HG03432 (cell line): ENCODE results near the gene RPTOR.
"Not testable (repeated sequence)": the region's sequence is repeated elsewhere in the genome, so short reads cannot be mapped to it uniquely, and the experiment has no call there.

Source experiments
- ATAC-seq: cut with Tn5 transposase; IDR thresholded peaks from one replicate; pipeline ENCODE4 v1.9.1; 2021; ENCODE audit warnings: mild to moderate bottlenecking, moderate library complexity; ENCODE audit not compliant: unreplicated experiment

Gene RPTOR

DNA sequence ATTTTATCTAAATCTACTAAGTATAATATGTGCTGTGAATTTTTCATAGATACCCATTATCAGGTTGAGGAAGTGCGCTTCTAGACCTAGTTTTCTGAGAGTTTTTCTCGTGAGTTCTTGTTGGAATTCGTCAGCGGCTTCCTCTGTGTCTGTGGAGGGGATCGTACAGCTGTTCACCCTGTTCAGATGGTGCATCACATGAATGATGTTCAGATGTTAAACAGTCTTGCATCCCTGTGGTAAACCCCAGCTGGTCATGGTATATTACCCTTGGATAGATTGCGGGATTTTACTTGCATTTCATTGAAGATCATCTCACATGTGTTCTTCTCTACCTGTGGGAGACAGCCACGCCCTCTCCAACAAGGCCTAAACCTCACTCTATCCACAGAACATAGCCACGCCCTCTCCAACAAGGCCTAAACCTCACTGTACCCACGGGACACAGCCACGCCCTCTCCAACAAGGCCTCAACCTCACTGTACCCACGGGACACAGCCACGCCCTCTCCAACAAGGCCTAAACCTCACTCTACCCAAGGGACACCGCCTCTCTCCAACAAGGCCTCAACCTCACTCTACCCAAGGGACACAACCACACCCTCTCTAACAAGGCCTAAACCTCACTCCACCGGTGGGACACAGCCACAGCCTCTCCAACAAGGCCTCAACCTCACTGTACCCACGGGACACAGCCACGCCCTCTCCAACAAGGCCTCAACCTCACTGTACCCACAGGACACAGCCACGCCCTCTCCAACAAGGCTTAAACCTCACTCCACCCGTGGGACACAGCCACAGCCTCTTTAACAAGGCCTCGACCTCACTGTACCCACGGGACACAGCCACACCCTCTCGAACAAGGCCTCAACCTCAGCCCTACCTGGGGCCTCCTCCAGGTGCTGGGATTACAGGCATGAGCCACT is 266.8 kb downstream of the RPTOR start:
- no peak for ATAC-seq

DNA sequence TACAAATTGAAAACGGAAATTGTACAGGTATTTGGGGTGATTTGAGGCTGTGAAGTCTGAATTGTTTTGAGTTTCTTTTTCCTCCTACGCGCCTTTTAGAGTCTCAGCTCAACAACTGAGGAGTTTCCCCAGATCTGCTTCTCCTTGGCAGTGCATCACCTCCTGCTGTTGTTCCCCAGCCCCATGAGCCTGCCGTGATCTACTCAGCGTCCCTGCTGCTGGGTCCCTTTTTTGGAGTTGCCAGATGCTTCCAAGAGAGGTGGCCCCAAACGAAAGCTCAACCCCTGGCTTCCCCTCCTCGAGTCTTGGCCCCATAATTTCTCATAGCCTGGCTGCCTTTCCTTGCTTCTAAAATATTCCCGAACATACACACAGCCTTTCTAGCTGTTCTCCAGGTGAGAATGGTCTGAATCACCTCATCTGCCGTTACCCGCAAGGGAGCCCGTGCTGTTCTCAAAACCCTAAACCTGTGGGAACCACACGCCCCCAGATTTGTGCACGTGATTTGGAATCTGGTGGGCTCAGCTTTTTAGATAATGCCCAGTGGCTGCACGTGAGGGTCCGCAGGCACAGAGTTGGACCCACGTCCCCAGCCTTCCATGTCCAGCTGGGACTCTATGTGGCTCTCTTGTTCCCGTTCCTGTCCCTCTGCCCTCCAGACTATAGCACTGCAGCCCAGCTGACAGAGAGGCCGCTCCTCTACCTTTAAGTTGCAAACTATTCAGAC is 267.9 kb downstream of the RPTOR start:
- no peak for ATAC-seq

DNA sequence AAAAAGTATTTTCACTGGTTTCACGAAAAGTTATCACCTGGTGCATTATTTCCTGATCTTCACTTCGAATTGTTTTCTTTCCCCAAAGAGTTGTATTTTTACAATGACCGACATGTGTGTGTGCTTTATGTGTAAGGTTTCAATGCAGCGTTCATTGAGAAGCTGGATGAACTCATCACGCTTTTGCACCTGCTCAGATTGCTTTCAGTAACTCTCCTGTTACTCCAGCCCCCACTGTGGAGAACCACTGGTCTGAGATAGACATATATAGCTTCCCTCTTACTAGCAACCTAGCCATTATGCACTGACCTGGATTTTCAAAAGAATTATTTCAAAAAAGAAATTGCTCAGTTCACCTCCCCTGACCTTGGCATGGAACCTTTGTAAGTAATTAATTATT is 268.7 kb downstream of the RPTOR start:
- no peak for ATAC-seq

DNA sequence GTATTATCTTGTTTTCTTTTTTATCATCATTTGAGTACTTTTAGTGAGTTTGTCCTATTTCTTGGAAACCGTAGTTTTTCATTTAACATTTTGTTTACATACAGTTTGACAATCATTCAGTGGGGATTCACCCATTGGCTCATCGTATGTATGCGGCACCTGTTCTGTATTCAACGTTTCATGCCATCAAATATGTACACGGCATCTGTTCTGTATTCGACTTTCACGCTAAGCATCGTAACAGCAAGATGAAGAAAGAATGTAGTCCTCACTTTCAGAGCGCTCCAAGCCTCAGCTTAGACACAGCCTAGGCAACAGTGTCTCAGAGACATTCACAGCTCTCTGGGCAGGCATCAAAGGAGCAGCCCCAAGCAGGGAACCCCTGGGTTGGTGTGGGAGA is 269.9 kb downstream of the RPTOR start:
- no peak for ATAC-seq

DNA sequence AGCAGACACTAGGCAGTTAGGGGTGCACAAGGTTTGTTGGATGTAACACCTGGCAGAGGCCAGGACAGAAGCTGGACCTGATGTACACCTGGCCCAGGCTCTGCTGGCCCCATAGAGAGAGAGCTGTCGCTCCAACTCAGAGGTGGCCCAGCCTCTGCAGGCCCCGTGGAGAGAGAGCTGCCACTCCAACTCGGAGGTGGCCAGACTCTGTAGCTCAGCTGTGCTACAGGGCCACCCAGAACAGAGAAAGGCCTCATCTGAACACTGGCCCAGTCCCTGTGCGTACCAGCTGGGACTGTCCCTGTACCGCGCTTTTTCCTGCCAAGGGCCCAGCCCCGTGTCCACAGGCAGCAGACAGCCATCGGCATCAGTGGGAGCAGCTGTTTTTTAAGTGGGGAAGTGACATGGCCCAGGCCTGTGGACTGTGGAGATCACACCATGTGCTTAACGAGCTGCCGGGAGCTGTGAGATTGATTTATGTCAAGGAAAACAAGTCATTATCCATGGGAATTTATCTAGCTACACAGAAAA is 270.6 kb downstream of the RPTOR start:
- ATAC-seq = no peak

DNA sequence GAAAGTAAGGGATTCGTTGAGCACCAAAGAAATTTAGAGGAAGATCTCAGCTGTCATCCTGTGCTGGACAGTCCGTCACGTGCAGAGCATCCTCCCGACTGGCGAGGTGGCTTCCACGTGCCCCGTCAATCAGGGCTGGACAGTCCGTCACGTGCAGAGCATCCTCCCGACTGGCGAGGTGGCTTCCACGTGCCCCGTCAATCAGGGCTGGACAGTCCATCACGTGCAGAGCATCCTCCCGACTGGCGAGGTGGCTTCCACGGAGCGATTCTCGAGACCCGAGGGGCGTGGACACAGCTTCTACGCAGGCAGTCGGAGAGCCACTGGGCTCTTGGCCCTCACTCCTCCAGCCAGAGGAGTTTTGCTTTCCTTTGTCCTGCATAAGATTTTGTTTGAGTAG is 271.1 kb downstream of the RPTOR start:
- ATAC-seq = not testable (repeated sequence)

DNA sequence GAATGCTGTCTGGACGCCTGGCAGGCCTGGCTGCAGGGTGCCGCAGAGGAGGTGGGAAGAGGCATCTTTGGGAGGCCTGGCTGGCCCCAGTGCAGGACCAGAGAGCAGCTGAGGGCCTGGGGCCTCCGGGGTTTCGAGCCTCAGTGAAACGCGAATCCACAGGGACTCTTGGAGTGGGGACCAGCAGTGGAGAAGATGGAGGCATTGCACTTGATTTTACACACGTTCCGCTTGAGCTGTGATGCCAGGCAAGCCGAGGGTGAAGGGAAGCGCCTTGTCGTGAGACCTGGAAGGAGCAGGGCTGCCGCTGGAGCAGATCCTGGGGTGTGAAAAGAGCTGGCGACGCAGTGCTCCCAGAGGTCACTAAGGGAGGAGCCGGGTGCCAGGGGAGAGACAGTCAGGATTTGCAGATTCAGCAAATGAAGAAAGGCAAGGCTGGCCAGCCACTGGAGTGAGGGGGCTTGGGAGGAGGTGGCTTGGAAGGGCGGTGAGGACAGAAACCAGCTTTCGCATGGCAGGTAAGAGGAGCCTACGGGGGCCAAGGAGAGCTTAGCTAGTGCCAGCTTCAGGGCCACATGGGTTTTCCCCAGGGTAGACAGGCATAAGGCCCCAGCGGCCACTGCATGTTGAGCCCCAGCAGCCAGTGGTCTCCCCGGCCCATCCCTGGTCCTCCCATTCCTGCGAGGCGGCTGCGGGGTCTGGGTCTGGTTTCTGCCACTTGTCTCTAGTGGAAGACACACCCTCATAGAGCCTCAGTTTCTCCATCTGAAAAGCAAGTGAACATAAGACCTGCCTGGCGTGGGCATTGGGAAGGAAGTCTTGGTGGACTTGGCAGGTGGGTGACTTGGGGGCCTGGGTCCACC is 271.8 kb downstream of the RPTOR start:
- no peak for ATAC-seq

DNA sequence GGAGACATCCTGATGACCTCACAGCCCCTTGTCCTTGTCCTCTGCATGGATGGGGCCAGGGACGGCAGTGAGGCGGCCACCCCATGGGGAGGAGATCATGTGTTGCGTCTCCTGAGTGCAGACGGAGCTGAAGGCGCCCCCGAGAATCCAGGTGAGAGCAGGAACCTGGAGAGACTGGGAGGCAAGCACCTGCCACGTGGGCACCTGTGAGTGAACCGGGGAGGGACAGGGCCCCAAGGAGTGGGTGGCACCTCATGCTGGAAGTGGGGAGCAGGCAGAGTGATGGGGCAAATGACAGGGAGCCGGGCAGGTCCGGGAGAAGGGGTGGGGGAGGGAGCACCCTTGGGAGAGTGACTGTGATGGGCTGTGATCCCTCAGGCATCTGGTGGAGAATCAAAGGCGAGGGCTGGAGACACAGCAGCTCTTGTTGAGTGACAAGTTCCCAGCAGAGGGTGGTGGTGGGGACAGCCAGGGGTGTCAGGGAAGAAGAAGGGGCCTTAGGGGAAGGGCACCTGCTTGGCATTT is 272.7 kb downstream of the RPTOR start:
- no peak for ATAC-seq

DNA sequence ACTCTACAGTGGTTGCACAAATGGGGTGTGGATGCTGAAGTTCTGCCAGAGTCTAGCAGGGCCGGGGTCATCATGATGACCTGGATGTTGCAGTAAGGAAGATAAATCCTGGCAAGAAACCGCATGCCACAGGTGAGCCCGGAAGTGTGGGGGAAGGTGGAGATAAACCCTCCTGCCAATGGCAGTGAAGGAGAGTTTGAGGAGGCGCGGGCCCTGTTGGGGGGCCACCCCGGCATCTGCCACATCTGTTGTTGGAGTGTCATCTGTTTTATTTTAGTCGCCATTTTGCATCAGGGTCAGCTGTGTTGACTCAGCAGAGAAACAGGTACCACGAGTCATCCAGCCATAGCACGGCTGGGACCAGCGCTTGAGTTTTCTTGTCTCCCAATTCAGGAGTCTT is 273.2 kb downstream of the RPTOR start:
- ATAC-seq = no peak

DNA sequence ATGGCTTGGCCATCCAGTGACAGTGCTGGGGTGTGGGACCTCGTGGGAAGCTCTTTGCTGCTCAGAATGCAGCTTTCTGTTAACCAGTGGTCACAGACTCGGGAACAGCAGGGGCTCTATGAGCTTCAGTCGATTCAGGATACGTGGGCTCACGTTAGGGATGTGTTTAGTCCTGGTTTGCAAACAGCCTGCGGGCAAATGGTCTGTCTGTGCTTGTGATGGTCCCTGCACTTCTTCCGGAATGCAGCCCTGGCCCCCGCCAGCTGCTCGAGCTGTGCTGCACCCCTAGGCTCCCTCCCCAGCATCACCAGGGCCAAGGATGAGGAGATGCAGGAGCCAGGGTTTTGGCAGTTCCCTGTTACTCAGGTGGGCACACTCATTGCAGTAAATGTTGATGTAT is 274.2 kb downstream of the RPTOR start:
- ATAC-seq = no peak

DNA sequence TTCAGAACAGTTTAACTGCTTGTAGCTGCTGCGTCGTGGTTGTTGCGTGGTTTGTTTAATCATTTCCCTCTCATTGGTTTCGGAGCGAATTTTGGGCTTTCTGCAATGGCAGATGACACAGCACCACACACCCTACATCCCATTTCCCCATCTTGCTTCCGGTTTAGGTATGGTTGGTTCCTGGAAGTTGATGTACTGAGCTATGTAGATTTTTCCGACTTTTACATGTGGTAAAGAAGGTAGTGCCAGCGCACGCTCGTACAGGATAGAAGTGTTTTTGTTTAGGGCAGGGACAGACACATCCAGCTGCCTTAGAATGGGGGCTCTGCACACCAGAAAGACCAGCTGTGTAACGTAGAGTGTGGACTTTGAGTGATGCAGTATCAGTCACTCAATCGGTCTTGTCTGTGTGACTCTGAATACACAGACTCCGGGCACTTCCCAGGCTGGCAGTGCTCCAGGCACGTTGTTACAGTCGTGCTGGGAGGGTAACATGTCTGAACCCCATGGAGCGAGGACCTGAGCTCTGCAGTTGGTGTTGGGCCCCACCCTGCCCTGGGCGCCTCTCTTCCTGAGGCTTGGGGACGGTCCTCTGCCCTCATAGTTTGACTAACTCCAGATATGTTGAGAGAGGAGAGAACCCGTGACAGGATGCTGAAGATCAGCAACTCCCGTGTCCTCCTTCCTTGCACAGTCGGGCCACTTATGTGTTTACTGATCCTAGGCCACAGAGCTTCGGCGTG is 275.0 kb downstream of the RPTOR start:
- ATAC-seq = no peak

DNA sequence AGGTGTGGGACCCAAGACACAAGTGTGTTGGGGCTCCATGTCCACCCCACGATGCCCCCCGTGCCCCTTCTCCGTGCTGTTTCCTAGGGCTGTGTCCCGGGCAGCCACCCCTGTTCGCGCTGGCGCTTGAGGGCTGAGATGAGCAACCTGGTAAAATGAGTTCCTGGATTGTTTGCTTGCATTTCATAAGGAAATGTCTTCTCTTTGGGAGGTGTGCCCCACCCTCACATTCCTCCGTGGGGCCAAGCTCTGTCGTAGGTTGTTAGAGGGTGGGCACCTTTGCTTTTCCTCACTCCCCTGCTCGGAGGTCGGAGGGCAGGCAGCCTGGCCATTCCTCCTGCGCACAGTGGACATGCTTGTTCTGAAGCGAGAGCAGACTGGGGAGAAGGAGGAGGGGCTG is 275.7 kb downstream of the RPTOR start:
- ATAC-seq = no peak

DNA sequence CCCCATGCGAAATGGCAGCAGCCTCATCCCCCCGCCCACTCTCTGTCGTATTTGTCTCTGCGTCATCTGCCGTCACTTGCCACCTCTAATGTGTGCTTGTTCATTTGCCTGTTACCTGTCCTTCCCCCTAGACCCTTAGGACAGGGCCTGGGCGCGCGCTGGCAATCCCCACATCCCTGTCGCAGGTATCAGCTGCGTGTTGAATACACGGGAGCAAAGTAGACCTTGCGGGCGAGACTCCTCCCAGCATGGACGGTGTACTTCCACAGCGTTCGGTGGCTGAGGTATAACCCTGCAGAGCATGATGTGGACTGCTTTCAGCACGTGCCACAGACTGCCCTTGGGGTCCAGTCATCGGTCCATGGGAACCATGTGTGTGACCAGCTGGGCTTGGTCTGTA is 276.9 kb downstream of the RPTOR start:
- ATAC-seq = no peak

DNA sequence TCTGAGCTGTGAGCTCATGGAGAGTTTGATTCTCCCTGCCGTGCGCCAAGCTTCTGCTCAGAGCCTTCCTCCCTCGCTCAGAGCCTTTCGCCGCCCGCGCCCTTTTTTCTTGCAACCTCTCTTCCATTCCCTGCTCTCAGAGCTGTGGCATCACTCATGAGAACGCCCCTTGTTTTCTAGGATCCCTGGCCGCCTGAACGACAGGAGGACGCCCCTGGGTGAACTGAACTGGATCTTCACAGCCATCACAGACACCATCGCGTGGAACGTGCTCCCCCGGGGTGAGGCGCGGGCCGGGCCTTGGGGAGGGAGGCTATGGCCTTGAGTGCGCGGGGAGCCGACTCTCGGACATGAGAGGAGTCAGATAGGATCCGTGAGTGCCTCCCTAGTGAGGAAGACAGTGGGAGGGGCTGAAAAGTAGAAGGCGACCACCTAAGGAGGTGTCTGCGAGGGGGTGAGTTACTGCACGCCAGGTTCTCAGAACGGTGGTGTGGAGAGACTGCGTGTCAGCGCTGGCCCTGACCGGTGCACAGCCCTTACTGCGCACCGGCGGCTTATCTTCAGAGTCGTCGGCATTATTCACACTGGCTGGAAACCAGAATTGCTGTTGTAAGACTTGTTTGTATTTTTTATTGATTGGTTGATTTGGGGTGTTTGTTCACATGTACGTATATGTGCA is 277.5 kb downstream of the RPTOR start:
- no peak for ATAC-seq

DNA sequence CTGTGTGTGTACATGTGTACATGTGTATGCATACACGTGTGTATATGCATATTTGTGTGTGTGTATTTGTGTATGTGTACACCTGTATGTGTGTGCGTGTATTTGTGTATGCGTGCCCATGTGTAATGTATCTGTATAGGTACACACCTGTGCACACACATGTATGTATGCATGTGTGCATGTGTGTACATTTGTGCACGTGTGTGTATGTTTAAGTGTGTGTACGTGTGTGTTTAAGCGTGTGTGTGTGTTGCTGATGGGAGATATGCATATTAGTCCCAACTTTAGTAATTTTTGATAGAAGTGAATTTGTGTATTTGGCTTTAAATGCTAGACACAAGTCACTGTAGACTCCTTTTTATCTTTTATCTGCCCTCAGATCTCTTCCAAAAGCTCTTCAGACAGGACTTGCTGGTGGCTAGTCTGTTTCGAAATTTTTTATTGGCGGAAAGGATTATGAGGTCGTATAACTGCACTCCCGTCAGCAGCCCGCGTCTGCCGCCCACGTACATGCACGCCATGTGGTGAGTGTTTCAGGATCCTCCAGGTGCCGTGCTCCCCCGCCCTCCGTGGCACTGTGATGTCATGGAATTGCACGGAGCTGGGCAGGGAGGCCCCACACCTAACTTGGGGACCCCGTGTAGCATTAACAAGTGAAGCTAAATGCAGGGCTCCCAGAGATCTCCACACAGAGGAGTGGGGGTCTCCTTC is 278.2 kb downstream of the RPTOR start:
- no peak for ATAC-seq

DNA sequence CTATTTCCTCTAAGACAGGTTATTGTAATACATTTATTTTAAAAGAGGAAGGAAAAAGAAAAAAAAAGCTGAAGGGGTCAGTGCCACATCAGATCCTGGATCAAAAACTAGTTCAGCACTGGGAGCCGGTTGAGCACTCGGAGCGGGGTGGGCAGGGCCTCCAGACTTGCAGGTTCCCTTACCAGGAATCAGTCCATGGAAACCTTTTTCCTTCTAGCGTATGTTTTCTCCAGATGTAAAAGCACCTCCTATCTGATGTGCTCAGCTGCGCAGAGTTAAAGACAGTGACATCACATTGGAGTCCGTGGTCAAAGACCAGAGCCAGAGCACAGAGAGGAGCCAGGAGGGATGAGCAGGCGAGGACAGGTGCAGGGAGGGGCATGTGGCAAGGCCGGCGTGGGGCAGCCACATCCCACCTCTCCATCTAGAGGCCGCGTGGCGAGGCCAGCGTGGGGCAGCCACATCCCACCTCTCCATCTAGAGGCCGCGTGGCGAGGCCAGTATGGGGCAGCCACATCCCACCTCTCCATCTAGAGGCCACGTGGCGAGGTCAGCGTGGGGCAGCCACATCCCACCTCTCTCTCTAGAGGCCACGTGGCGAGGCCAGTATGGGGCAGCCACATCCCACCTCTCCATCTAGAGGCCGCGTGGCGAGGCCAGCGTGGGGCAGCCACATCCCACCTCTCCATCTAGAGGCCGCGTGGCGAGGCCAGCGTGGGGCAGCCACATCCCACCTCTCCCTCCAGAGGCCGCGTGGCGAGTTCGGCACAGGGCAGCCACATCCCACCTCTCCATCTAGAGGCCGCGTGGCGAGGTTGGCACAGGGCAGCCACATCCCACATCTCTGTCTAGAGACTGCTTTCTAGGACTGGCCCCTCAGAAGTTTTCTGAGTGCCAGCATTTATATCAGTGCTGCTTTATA is 280.2 kb downstream of the RPTOR start:
- no peak for ATAC-seq

DNA sequence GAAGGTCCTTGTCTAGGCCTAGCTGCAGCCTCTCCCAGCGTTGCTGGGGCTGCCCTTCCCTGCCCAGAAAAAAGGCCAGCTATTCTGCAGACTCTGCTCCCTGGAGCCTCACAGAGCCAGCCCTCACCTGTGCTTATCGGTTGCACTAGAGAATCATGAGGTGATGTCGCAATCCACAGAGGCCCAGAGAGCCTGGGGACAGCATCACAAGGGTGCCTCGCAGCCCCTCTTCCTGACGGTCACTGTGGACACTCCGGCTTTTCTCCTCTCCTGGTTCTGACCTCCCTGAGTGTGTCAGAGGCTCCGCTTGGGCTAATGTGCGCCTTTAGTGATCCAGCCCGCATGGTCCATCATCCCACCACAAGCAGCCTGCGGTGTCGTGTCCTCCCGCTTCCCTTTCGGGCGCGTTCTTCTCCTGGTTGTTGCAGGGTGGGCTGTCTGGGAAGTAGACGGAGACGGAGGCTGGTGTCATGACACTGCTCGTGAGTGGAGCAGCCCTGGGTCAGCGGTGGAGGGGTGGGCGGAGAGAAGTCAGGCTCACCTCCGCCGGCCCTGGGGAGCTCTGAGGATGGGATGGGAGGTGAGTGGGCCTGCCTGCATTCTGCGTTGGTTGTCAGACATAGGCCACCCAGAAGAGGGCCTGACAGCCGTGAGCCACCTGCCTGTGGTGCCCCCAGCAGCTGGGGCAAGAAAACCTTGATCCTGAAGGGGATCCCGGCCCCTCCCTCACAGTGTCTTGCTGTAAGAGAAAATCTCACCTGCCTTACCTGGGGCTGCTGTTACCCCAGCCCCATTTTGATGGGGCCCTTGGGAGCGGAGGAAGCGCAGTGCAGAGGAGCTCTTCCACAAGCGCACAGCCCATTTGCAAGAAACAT is 281.1 kb downstream of the RPTOR start:
- no peak for ATAC-seq
